GM12878 (cell line): ENCODE data around the gene TSPAN31.

ENCODE experiments used
- MTA3 ChIP-seq: IDR thresholded peaks from 2 replicates; pipeline ENCODE4 v1.6.1; 2012; ENCODE audit warnings: low read length, inconsistent platforms, borderline replicate concordance
- TAF1 ChIP-seq: IDR thresholded peaks from 2 replicates; pipeline ENCODE4 v1.6.1; 2011; ENCODE audit warnings: mild to moderate bottlenecking, low read depth, low read length, borderline replicate concordance
- TF ChIP-seq, protein P1 (sequence below), 3 experiments: IDR thresholded peaks in 2 of 3; conservative IDR thresholded peaks in 1 of 3; 2 replicates each; pipeline ENCODE4 v1.5.1; 2011; ENCODE audit warnings: low read depth in 3 of 3, low read length in 3 of 3, mild to moderate bottlenecking in 3 of 3, control low read depth in 2 of 3, moderate library complexity in 2 of 3, inconsistent platforms in 1 of 3, mixed read lengths in 1 of 3; ENCODE audit not compliant: control insufficient read depth in 2 of 3, insufficient read depth in 1 of 3; ENCODE audit errors: extremely low read depth in 1 of 3

DNA sequence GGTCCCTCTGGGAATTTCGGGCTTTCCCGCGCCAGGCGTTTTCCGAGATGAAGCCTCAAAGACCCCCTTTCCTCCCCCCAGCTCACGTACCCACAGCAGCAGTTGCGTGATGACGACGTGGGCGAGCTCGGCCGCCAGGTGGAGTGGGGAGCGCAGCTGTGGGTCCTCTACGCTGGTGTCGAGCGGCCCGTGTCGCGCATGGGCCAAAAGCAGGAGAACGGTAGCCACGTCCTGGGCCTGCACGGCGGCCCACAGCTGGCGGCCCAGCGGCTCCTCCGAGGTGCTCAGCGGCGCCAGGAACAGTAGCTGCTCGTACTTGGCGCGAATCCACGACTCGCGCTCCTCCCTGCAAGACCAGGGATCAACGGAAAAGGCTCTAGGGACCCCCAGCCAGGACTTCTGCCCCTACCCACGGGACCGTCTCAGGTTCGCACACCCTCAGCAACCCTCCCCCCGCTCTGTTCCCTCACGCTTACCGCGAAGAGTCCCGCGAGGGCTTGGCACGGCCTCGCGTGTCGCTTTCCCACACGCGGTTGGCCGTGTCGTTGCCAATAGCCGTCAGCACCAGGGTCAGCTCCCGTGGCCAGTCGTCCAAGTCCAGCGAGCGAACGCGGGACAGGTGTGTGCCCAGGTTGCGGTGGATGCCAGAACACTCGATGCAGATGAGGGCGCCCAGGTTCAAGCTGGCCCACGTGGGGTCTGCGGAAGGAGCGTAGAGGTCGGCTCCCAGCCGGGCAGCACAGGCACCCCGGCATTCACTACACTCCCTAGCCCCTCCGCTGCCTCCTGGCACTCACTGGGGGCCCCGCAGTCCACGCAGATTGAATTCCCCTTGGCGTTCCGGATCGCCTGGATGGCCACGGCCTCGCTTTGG, 17.7 kb upstream of the TSPAN31 start:
- no peak for TF ChIP-seq TAF1
- TF ChIP-seq, protein P1, sequence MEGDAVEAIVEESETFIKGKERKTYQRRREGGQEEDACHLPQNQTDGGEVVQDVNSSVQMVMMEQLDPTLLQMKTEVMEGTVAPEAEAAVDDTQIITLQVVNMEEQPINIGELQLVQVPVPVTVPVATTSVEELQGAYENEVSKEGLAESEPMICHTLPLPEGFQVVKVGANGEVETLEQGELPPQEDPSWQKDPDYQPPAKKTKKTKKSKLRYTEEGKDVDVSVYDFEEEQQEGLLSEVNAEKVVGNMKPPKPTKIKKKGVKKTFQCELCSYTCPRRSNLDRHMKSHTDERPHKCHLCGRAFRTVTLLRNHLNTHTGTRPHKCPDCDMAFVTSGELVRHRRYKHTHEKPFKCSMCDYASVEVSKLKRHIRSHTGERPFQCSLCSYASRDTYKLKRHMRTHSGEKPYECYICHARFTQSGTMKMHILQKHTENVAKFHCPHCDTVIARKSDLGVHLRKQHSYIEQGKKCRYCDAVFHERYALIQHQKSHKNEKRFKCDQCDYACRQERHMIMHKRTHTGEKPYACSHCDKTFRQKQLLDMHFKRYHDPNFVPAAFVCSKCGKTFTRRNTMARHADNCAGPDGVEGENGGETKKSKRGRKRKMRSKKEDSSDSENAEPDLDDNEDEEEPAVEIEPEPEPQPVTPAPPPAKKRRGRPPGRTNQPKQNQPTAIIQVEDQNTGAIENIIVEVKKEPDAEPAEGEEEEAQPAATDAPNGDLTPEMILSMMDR (IDR thresholded peaks at IDR 0.05 in 2 of 3, conservative IDR thresholded peaks at IDR 0.05 in 1 of 3; ENCODE audit: control insufficient read depth in 2 of 3, extremely low read depth in 1 of 3, insufficient read depth in 1 of 3, low read depth in 3 of 3, low read length in 3 of 3), result no peak
- no peak for TF ChIP-seq MTA3
